ENCODE results near the gene FZR1.

The FZR1 gene

DNA sequence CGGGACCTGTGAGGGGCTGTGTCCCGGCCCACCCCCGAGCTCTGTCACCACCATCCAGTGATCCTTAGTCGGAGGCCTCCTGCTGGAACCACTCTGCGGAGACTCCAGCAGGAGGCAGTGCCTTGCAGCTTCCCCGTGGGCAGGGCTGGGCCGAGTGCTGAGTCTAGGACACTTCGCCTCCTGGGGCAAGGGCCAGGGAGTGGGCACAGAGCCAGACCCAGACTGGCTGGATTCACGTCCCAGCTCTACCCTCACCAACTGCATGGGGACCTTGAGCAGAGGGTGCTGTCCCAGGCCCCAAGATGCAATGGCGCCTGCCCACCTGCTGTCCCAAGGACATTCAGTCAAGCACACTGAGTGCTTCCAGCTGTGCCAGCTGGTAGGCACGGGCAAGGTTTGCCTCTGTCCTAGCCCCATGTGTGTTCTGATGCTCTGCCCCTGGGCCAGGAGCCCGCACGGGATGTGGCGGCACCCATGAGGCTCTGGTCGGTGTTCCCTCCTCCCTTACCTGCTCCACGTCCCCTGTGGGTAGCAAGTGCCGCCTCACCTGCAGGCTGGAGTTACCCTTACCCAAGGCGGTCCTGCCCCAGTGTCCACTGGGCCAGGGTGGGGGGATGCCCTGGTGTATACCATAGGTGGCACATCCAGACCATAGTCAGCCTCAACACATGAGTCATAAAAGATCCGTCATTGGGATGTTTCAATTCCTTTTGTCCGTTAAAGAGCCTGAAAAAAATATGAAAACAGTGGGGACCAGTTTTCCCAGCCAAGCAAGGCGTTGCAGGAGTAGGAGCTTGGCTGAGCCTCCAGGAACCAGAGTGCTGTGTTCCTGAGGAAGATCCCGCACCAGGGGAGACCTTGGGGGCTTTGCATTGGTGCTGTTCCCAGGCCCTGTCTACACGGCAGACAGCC, 7.4 kb downstream of the FZR1 start:
- FAIRE-seq, result no peak
- DNase-seq (ENCODE audit: low spot score), result no peak

DNA sequence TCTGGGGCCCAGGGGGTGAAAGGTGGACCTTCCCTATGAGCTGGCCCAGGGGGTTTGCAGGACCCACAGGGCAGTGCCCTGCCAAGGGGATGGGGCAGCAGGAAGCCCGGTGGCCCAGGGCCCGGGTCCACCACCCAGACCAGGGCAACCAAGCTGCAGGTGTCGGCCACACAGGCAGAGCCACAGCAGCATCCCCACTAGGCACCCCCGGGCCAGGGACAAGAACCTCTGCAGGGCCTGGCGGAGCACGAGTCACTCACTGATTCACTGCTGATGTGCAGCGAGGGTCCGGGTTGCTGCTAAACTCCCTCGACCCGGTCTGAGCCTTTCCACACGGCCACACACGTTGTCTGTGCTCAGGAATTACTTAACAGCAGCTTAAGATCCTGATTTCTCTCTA, 8.8 kb downstream of the FZR1 start:
- no peak for DNase-seq (ENCODE audit: low spot score)
- no peak for FAIRE-seq

DNA sequence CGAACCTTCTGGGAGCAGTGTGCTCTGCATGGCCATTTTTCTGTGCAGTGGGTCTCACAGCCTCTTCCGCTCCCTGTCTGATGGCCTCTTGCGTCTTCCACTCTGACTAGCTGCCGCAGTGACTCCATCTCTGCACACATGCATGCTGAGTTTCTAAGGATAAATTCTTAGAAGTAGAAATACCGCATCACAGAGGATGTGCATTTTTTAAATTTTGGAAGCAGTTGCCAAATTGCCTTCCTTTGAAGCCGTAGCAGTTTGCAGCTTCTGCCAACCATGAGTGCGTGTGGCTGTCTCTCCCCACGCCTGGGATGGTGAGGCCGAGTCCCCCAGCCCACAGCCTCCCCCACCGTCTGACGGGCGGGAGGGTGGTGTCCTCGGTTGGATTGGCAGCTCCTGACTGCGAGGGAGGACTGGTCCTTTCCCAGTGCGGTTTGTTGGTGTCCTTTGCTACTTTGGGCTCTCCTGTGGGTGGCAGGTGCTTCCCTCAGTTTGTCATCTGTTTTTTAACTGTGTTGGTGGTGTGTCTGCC, 9.8 kb downstream of the FZR1 start:
- DNase-seq (ENCODE audit: low spot score) (no peak), FAIRE-seq (no peak)

DNA sequence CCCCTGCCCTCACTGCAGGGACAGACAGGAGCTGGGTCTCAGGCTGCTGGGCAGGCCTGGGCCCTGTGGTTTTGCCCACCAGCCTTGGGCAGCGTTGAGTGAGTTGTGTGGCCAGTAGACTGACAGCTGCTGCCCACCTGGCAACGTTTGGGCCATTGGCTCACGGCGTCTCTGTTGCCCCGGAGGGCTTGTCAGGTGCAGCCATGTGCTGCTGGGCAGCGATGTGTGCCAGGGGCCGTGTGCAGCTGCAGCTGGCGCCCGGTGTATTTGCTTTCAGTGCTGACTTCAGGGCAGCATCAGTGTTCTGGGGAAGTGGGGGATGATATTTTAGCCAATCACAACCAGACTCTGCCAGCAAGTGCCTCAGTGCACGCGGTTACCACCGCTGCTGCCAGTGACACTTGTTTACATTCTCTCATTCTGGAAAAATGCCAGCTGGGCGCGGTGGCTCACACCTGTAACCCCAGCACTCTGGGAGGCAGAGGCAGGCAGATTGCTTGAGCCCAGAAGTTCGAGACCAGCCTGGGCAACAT, 10.6 kb downstream of the FZR1 start:
- DNase-seq (ENCODE audit: low spot score), result no peak
- FAIRE-seq, result no peak

DNA sequence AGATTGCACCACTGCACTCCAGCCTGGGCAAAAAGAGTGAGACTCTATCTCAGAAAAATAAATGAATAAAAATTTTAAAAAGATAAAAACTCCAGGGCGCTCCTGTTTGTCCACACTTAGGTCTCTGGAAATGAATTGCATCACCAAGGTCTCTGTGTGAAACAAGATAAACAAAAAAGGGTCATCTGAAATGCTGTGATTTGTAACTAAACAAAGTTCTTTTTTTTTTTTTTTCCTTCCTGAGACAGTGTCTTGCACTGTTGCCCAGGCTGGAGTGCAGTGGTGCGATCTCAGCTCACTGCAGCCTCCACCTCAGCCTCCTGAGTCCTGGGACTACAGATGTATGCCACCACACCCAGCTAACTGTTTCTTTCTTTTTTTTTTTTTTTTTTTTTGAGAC, 11.5 kb downstream of the FZR1 start:
- no peak for DNase-seq (ENCODE audit: low spot score)
- no peak for FAIRE-seq

DNA sequence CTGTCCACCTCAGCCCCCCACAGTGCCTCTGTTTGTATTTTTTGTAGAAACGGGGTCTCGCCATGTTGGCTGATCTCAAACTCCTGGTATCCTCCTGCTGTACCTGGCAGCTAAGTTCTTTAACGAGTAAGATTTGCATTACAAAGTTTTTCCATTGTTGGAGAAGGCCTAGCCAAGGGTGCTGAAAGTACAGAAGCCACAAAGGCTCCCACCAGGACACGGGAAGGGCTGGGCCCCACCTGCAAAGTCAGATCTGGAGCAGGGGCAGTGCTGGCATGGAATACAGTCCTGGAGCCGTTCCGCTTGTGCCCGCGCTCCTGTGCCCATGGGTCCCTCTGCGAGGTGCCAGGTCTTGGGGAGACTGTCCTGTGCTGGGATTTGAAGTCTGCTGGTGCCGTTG, 12.1 kb downstream of the FZR1 start:
- DNase-seq (ENCODE audit: low spot score) (no peak), FAIRE-seq (no peak)

DNA sequence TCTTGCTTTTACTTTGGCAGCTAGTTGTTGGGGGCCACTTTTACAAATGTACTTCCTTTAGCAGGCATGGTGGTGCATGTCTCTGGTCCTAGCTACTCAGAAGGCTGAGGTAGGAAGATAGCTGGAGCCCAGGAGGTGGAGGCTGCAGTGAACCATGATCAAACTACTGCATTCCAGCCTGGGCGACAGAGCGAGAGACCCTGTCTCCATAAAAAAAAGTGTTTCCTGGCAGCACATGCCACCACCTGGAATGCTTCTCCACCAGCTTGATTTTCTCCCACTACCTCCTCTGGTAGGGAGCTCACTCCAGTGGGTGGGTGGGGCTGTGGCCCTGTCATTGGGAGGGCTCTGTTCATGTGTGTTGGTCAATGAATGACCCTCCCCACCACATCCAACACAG, 12.5 kb downstream of the FZR1 start:
- DNase-seq (ENCODE audit: low spot score) (no peak), FAIRE-seq (no peak)

DNA sequence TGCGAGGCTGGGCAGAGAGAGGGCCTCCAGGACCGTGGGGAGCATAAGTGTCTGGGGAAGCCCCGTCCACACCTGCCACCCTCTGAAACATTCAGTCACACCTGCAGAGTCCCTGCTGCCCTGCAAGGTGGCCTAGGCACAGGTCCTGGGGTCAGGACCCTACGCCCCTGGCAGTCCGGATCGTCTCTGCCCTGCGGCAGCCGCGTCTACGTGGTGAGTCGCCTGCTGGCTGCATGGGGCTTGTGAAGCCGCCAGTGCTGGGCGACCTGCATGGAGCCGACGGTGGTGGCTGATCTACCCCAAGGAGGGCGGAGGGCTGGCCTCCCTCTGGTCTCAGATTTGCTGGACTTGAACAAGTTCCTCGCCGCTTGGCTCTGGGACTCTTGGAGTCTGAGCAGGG, 13.0 kb downstream of the FZR1 start:
- FAIRE-seq (no peak), DNase-seq (ENCODE audit: low spot score) (no peak)

DNA sequence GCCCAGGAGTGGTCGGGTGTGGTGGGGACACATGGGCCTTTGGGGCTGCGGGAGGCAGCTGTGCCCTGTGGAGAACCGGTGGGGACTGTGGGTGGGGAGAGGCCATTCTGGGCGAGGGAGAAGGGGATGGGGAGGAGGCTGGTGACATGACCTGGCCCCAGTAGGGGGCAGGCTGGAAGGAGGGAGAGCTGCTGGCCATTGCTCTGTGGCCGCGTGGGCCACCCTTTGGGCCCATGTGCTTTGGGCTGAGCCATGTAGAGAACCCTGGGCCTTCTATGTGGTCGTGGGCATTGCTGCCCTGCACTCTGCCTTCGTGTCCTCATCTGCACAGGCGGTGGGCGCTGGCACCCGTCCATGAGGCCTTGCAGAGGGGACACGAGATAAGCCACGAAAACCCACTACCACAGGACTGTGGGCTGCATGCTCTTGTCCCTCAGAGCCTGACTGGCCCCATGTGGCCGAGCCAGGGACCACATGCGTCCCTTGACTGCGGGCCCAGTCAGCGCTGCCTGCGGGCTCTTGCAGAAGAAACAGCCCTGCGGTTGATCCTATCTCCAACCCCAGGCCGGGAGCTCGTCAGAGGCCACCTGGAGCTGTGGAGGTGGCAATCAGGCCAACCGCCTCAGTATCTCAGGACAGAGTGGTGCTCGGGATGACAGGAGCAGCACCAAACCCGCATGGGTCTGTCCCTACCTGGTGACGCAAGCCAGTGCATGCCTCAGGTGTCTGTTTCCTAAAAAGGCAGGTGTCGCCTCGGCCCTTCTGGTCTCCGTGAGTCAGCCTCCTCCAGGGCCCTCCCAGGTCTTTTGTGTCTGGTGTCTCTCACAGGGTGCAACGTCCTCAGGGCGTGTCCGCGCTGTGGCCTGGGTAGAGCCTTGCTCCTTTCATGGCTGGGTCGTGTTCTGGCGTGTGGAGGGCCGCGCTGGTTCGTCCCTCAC, 14.3 kb downstream of the FZR1 start:
- DNase-seq (ENCODE audit: low spot score) (no peak), FAIRE-seq (no peak)

DNA sequence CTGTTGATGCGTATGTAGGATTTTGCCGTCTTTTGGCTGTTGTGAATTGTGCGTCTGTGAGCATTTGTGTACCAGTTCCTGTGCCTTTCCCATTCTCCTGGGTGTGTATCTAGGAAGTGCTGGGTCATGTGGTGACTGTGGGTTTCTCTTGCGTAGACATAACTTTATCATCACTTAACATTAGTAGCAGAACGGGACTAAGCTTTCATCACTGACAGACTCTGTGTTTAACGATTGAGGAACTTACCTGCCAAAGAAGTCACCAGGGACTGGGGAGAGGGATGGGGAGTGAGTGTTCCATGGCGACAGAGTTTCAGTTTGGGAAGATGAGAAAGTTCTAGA, 15.0 kb downstream of the FZR1 start:
- DNase-seq (ENCODE audit: low spot score) (no peak), FAIRE-seq (no peak)

DNA sequence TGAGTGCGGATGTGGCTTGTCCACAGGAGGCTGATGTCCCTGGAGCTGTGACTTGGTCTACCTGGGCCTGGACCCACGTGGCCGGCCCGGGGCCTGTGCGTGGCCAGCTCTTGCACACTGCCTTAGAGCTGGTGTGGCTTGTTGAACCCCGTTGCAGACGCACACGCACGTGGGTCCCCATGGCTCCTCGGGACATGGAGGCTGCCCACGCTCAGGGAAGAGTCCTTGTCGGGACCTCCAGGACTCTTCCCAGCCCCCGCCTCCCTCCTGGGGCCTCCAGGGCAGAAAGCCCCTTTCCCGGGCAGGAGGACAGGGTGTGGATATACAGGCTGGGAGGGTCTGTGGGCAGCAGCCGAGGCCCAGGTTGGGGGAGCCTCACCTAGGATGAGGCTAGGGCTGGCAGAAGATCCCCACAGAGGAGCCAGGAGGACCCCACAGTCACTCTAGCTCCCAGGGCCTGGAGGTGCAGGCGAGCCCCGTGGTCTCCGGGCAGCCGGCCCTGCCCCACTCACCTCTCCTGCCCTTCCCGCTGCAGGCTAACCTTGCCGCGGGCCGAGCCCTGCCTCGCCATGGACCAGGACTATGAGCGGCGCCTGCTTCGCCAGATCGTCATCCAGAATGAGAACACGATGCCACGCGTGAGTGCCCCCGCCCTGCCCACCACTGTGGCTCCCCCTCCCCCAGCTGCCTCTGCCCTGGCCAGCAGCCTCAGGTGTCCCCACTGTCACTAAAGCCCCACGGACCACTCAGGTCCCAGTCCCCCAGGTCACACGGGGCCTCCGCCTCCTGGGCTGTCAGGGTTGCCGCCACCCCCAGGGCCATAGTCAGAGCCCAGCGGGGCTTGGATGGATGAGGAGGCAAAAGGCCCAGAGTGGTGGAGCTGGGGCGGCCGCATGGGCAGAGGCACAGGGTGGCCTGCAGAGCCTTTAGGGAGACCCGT, 16.6 kb downstream of the FZR1 start:
- no peak for FAIRE-seq

DNA sequence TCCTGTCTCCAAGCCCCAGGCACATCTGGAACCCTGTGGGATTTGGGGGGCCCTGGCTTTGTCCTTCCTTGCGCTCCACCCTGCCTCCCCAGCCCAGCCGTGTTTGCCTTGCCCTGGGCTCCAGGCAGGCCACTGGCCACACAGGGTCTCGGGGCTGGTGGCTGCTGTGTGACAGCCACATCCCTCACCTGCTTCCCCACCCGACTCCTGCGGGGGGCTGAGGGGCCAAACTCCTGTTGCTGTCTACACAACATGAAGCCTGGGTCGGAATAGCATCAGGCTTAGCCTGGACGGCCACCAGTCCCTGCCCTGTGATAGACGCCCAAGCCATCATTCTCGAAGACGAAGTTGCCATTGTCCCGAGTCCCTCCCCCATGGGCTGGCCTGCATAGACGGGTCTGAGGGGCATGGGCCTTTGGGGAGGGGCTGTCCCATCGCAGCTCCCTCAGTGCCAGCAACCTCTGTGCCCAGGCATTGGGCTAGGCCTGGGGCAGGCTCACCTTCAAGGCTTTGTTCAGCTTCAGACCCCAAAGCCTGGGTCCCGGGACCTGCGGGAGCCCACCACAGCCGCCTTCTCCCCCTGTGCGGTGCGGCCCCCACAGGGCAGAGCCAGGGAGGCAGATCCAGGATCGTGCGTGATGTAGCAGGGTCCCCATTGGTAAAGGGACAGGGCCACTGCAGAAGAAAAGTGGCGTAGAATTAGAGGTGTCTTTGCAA, 17.4 kb downstream of the FZR1 start:
- no peak for DNase-seq (ENCODE audit: low spot score)
- no peak for FAIRE-seq

More for the DNA sequence above, 16.6 kb downstream of the FZR1 start:
- DNase-seq (ENCODE audit: low spot score), result no peak

DNA sequence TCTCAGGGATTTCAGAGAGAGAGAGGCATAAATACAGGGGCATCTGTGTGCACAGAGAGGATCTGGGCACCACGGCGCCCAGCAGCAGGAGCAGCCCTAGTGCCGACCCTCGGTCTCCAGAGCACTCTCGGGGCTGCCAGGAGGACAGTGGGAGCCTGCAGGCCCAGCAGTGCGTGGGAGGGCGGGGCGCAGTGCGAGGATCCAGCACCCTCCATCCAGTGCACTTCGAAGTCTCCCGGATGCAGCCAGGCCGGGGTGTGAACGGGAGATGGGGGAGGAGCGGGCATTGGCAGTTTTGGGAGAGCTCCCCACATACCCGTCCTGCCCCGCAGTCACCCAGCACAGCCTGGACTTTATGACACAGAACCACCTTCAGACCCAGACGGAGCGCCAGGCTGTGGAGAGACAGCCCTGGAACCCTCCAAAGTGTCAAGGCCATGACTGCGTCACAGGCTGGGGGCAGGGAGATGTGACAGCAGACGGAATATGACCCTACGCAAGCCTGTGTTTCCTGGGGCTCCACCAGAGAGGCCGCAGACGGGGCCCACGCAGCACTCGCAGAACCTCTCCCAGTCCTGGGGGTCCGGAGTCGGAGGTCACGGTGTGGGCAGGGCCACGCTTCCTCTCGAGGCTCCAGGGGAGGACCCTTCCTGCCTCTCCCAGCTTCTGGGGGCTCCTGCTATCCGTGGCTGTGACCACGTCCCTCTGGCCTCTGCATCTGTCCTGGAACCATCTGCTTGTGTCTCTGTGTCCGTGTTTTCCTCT, 18.1 kb downstream of the FZR1 start:
- FAIRE-seq, result no peak
- DNase-seq (ENCODE audit: low spot score), result no peak

DNA sequence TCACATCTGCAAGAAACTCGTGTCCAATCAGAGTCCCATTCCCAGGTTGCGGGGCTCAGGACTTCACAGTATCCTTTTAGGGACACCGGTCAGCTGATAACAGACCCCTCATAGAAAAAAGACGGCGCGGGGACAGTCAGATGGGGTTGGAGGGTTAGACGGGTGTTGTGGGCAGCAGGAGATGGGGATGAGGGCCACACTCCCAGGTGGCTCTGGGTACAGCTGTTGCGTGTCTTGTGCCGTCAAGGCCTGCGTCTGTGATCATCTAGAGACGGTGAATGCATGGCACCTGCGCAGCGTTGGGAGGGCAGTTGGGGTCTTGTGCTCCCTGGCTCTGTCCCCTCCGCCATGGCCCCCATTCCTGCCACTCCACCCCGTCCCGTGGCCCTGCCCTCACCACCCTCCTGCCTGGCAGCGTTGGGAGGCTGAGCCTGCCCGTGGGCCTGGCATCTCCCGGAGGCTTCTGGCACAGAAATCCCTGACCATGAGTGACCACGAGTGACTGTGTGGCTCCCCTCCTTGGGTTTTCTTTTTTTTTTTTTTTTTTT, 18.9 kb downstream of the FZR1 start:
- no peak for FAIRE-seq
- no peak for DNase-seq (ENCODE audit: low spot score)

DNA sequence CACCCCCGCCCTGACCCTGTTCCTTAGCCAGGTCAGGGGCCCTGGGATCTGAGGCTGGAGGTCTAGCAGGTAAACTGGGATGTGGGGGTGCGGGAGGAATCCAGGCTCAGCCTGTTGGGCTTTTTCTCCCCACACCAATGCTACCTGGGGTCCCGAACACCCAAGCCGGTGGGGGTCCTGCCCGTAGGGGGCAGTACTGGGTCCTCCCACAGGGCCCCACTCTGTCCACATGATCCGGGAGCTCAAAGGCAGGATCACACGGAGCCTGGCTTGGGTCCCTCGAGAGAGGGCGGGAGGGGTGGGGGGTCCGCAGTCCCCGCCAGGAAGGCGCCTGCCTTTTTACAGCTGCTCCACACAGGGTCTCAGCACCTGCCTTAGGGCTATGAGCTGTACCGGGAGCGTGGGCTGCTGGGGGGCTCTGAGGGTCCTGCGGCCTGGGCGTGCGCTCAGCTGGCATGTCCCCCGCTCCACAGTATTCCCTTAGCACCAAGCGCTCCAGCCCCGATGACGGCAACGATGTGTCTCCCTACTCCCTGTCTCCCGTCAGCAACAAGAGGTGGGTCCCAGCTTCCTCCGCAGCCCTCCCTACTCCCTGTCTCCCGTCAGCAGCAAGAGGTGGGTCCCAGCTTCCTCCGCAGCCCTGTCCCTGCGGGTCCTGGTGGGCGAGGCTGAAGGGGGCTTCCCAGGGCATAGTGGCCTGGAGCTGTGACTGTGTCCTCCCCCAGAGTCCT, 20.6 kb downstream of the FZR1 start:
- DNase-seq (ENCODE audit: low spot score) (no peak), FAIRE-seq (no peak)

DNA sequence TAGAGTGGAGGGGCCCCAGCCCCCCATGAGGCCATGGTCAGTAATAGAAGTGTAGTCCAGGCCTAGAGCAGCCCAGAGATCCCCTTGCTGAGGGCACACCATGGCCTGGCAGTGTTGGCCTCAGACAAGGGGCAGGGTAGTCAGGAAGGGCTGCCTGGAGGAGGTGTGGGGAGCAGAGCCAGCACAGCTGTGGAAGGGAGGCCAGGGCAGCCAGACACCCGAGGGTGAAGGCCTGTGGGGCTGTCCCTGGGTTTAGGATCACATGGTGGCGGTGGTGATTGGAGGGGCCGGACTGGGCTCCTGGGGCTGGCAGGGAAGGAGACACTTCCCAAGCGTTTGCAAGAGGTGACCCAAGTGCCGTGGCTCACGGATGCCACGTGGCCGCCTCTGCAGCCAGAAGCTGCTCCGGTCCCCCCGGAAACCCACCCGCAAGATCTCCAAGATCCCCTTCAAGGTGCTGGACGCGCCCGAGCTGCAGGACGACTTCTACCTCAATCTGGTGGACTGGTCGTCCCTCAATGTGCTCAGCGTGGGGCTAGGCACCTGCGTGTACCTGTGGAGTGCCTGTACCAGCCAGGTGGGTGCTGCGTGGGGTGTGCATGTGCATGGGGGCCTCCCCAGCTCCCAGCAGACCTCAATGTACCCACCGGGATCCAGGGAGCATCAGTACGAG, 21.3 kb downstream of the FZR1 start:
- DNase-seq (ENCODE audit: low spot score) (no peak), FAIRE-seq (no peak)

DNA sequence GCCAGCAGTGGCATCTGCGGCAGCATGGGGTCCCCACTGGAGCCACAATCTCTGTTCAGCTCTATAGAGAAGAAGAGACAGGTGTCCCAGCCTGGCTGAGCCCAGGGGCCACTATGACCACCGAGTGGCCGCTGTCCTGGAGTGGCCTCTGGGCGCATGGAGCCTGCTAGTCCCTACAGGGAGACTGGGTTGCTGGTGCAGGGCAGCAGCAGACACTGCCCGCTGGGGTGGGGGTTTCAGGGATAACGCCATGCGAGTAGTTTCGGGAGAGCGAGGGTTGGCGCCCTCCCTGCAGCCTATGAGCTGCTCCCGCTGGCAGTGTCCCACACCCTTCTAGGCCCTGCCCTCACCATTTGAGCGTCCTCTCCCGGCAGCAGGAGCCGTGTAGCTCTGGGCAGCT, 22.0 kb downstream of the FZR1 start:
- FAIRE-seq (no peak), DNase-seq (ENCODE audit: low spot score) (no peak)

Data from RCC 7860 (cell line).